Breast epithelium (tissue), 3 donors: ENCODE results near the gene TNNI3.

Experiments
- POLR2A ChIP-seq: fragments of 450-650 bp; IDR thresholded peaks from one replicate; pipeline ENCODE4 v1.6.1; 2016; ENCODE audit warnings: antibody characterized with exemption, mild to moderate bottlenecking, moderate library complexity
- POLR2AphosphoS5 ChIP-seq, 3 donors: sonication (generic); formaldehyde crosslinking; IDR thresholded peaks; one replicate each; pipeline ENCODE4 v1.6.1; 2017; ENCODE audit warnings: antibody characterized with exemption in 3 of 3
- TF ChIP-seq, protein P1 (sequence below), 3 donors: fragments of 450-650 bp; IDR thresholded peaks; one replicate each; pipeline ENCODE4 v1.5.1; 2016 to 2017; ENCODE audit warnings: antibody characterized with exemption in 3 of 3, mild to moderate bottlenecking in 3 of 3, moderate library complexity in 3 of 3

GRCh38 chr19:55175117-55175867 lies 17.8 kb upstream of the TNNI3 start:
- TF ChIP-seq POLR2AphosphoS5 (IDR thresholded peaks at IDR 0.05) (no peak), POLR2A (no peak)
- TF ChIP-seq, protein P1, sequence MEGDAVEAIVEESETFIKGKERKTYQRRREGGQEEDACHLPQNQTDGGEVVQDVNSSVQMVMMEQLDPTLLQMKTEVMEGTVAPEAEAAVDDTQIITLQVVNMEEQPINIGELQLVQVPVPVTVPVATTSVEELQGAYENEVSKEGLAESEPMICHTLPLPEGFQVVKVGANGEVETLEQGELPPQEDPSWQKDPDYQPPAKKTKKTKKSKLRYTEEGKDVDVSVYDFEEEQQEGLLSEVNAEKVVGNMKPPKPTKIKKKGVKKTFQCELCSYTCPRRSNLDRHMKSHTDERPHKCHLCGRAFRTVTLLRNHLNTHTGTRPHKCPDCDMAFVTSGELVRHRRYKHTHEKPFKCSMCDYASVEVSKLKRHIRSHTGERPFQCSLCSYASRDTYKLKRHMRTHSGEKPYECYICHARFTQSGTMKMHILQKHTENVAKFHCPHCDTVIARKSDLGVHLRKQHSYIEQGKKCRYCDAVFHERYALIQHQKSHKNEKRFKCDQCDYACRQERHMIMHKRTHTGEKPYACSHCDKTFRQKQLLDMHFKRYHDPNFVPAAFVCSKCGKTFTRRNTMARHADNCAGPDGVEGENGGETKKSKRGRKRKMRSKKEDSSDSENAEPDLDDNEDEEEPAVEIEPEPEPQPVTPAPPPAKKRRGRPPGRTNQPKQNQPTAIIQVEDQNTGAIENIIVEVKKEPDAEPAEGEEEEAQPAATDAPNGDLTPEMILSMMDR (IDR thresholded peaks at IDR 0.05) = no peak
